ENCODE results near the gene SLC6A7. TPM values are rescaled to one million over a fixed set of nuclear protein-coding genes. Genes with fewer than 3 reads are reported as not detected.
"Not testable (repeated sequence)": the region's sequence is repeated elsewhere in the genome, so short reads cannot be mapped to it uniquely, and the experiment has no call there.

SLC6A7 gene
- total RNA-seq, 1 donor from 2014 or later: not detected

DNA sequence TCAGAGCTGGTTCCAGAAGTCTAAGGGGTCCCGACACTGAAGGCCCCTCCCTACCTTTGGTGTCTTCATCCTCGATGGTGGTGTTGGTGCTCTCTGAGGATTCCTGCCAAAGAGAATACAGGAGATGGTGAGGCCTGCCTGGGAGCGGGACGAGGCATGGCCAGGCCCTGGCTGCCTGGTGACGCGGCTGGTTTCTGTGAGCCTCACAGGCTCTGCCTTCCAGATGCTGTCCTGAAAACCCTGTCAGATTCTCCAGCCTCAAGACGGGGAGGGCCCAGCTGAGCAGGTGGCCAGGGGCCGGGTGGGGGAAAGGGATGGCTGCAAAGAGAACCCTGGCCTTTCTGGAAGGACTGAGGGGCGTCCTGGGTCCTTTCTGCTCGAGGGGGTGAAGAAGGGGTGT is 48.8 kb downstream of the SLC6A7 start:
- intact Hi-C loops (cut with micrococcal nuclease): no loop called here

DNA sequence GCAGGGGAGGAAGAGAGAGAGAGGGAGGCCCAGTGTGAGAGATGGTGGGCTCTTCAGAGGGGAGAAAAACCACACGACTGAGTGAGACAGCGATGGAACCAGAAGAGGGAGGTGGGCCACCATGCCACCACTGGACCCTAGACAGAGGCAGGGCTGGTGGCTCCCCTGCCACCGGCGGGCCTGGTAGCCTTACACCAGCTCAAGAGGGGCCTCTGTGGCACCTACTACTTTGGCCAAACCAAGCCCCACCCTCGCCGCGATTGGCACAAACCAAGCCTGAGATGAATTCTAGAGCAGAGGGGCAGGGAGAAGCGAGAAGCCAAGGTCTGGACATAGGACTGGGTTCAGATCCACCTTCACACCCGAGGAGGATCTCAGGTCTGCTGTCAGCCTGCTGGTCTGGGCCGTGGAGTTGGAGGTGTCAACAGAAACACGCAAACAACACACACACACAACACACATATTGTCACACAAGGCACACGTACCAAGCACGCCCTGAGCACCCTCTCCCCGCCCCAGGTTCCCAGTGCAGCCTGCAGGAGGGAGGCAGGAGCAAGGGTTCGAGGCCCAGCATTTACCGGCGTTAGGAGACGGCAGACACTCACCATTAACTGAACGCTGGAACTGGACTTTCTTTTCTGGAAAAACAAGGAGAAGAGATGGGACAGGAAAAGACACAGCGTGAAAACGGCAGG is 49.4 kb downstream of the SLC6A7 start:
- intact Hi-C loops (cut with micrococcal nuclease): no loop called here

DNA sequence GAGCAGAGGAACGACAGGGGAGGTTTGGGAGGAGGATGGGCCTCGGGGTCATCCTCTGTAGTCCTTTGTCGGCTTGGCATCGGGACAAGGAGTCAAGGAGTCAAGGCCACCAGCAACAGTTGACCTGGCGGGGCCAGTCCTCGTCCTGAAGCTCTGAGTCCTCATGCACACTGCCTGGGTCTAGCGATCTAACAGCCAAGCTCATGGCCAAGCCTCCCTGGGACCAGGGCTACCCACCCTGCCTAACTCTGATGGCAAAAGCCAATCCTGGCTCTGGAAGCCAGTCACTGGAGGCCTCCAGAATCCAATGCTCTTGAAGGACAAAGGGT is 49.9 kb downstream of the SLC6A7 start:
- intact Hi-C loops (cut with micrococcal nuclease): no loop called here

DNA sequence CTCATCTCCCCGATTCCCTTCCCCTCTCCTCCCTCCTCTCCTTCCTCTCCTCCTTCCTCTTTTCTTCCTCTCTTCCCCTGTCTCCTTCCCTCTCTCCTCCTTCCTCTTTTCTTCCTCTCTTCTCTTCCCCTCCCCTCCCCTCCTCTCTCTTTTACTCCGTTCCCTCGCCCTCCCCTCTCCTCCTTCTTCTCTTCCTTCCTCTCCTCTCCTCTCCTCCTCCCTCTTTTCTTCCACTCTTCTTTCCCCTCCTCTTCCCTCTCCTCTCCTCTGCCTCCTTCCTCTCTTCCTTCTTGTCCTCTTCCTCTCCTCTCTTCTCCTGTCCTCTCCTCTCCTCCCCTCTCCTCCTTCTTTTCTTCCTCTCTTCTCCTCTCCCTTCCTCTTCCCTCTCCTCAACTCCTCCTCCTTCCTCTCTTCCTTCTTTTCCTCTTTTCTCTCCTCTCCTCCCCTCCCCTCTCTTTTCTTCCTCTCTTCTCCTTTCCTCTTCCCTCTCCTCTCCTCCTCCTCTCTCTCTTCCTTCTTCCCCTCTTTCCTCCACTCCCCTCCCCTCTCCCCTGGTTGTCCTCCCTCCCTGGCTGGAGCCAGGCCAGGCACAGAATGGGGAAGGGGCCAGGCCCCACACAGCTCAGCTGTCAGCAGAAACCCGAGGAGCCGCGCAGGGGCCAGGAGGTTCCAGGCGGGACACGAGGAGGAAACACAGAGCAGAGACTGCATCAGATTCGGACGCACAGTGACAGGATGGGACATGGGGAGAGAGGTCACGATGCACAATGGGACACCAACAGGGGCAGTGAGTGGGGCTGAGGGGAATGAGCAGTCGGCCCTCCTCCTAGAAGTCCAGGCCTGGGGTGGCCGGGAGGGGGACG is 51.7 kb downstream of the SLC6A7 start:
- intact Hi-C loops (cut with micrococcal nuclease): no loop called here

DNA sequence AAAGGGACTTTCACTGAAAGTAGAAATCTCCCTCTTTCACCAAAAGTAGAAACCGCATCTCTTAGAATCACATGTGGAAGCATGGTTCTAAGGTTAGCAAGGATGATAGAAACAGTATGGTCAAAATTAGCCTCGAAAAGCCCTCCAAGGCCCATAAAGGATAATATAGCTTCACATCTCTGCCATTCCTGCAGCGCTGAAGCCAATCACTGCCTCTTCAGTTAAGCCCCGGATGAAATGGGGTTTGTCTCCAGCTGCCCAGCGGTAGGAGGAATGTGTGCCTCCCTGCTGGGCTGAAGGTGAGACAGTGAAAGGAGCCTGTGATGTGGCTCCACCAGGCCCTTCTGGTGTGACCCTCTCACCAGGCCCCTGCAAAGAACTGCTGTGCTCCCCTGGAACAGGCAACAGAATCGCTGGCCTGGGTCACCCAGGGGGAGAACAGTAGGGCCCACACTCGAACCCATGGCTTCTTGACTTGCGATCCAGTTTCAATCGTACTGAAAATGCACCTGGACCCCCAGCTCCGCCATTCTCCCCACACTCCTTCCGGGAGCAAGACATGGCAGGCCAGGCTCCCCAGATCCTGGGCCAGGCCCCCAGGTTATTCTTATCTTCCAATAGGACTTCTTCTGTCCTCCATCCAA is 52.5 kb downstream of the SLC6A7 start:
- intact Hi-C loops (cut with micrococcal nuclease): no loop called here

DNA sequence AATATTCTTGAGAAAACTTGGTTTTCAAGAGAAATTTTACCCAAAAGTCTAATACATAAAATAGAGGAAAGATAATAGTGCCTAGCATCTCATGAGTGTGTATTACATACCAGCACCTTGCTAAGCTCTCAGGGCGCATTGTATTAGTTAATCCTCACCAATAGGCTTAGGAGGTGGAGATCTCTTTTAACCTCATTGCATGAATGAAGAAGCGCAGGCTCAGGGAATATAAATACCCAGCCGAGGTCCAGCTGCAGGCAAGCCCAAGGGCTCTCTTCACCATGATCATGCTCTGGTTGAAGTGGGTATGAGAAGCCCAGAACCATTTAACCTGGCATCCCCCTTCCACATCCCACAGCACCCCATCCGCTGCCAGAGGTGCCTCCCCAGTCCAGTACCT is 53.7 kb downstream of the SLC6A7 start:
- intact Hi-C loops (cut with micrococcal nuclease): no loop called here

DNA sequence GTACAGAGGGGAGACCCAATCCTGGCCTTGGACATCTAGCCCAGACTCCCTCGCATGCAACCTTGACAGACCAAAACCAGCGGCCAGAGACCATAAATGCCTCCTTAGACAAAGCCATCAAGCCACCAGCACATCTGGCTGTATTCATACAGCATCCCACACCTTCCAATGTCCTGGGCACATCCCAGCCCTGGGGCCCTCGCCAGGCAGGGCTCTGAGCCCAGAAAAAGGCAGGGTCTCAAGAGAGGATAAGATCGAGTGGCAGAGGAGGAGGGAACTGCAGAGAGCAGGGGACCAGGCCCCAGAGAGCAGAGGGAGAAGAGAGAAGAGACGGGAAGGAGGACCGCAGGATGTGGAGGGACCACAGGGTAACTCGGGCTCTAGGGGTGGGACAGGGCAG is 54.3 kb downstream of the SLC6A7 start:
- intact Hi-C loops (cut with micrococcal nuclease): no loop called here

DNA sequence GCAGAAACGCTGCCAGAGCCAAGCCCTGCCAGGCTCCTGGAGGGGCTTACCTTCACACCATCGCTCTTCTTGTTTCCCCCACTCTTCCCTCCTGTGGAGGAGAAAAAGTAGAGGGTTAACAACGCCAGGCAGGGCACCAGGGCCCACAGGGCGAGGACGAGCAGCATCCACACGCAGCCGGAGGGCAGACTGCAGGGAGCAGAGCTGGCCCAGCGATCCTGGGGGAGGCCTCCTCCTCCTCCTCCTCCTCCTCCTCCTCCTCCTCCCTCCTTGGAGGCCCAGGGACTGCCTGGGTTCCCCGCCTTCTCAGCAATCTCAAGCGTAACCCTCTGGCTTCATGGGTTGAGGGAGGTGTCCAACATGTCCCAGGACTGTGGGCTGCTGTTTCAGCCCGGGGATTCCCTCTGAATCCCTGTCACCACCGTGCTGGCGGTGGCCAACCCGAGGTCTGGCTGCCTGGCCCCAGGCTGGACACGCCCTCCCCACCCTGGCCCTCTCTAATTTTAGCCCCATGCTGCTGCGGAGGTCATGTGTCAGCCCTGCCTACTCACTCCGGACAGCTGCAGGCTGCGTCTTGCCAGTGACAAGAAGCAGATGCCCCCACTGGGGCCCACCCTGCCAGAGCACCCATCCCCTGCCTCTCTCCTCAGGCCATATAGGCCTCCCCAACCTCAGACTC is 55.4 kb downstream of the SLC6A7 start:
- intact Hi-C loops (cut with micrococcal nuclease): no loop called here

DNA sequence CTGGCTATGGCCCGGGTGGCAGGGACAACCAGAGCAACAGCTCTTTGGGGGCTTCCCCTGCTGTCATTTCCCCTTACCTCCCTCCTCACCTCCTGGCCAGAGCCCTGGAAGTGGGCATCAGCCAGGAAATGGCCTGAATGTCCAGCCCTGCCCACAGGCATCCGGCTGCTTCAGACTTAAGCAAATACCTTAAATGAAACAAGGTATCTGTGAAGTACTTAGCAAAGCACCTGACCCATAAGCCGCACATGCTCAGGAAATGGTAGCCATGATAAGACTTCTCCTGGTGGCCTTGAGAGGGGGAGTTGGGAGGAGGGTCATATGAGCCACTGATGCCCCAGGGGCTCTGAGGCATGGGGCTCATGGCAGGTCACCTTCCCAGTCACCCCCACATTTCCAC is 55.9 kb downstream of the SLC6A7 start:
- intact Hi-C loops (cut with micrococcal nuclease): no loop called here

DNA sequence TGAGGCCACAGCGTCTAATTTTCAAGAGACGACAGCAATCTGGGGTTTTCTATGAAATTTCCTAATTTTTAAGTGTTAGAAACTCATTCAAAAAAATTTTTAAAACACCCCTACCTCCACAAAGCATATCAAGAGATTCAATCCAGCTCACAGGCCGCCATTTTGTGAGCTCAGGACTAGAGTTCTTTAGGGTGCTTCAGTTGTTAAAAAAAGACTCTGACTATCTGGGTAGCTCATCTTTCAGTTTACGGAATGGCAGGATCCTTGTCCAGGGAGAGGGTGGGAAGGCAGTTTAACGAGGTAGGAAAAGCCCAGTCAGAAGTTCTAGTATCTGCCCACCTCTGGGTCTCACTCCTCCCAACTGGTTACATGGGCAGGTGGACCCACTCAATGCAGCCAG is 56.6 kb downstream of the SLC6A7 start:
- intact Hi-C loops (cut with micrococcal nuclease): no loop called here

DNA sequence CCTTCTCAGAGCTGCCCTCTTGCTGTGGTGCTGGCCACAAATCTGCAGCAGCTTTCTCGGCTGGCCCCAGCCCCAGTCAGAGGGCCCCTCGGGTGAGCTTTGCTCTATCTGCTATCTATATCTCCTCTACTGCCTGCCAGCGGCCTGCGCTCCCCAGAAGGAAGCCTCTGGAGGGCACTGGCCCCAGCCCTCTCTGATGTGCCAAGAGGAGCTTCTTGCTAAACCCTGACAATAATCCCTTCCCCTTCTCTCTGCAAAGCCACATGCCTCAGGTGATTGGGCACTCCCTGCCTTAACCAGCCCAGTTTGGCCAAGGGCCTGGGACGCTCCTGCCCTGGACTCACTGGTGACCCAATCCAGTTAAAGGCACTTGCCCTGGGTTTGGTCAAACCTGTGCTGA is 57.0 kb downstream of the SLC6A7 start:
- intact Hi-C loops (cut with micrococcal nuclease): no loop called here

DNA sequence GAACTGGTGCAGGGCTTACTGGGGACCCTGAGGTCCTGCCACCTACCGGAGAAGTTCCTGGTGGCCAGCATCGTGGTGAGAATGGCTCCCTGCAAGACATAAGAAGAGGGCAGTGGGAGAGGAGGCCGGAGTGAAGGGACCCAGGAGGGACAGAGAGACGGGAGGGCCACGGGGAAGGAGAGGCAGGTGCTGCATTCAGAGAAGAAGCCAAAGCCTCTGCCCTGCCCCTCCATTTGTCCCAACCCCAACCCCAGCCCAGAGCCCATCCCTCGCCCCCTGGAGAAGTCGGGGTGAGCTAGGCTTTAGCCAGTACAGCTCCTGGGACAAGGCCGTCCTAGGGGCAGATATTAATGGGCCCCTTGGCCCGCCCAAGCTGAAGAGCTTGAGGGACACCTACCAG is 57.9 kb downstream of the SLC6A7 start:
- intact Hi-C loops (cut with micrococcal nuclease): no loop called here

DNA sequence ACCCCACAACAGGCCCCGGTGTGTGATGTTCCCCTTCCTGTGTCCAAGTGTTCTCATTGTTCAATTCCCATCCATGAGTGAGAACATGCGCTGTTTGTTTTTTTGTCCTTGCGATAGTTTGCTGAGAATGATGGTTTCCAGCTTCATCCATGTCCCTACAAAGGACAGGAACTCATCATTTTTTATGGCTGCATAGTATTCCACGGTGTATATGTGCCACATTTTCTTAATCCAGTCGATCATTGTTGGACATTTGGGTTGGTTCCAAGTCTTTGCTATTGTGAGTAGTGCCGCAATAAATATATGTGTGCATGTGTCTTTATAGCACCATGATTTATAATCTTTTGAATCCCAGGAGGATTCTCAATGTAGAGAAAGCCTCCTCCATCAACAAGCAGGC is 58.6 kb downstream of the SLC6A7 start:
- intact Hi-C loops (cut with micrococcal nuclease): not testable (repeated sequence)

DNA sequence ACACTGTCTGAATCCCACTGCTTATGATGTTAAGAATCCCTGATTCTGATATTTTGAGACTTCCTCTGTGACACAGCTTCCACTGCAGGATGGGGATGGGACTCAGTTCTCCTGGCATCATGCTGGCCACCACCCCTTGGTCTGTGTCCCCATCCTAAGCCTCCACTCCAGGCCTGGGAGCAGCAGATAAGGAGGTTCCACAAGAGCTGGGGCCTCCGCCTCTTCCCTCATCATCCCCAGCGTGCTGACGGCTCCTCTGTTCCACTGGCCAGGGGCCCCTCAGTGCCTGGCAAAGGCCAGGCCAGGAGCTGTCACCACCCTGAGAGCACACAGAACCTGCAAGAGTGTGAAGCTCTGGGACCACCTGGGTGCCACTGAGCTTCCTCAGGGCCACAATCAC is 59.1 kb downstream of the SLC6A7 start:
- intact Hi-C loops (cut with micrococcal nuclease): no loop called here

DNA sequence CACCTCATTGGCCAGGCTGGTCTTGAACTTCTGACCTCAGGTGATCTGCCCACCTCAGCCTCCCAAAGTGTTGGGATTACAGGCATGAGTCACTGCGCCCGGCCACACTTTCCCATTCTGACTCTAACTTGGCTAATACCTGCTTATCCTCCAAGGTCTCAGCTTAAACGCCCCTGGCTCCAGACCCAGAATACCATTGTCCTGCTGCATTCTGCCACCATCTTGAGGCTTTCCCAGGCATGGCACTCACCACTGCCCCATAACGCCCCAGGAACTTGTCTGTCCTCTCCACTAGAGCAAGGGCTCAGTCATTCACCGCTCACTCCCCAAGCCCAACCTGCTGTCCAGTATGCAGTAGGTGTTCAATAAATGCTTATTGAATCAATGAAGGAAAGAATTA is 59.9 kb downstream of the SLC6A7 start:
- intact Hi-C loops (cut with micrococcal nuclease): no loop called here

DNA sequence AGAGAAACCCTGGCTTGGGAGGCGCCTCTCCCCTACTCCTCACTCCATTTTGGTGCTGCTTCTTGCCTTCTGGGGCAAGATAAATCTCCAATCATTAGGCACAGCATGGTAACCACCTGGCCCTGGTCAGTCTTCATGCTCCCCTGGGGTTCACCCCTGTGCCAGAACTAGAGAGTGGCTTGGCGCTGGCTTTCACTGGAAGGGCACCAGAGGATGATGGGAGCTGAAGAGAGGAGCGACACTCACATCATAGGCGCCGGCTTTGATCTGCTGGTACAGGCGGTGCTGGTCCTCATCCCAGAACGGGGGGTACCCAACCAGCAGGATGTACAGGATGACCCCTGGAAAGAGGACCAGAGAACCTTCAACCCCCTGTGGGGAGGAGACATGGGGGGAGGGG is 61.6 kb downstream of the SLC6A7 start:
- intact Hi-C loops (cut with micrococcal nuclease): no loop called here

DNA sequence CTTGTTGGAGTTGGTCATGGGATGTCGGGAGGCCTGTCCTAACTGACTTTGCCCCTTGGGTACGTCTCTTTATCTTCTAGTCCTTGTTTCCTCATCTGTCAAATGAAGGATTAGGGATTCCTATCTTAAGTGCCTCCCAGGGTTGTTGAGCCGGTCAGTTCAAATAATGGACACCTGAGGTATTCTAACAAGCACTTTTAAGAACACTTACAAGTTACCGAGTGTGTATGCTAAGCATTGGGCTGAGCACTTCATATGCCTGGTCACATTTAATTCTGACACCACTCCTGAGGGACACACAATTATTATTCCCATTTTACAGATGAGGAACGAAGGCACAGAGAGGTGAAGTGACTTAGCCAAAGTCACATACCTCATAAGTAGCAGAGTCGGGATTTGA is 62.6 kb downstream of the SLC6A7 start:
- intact Hi-C loops (cut with micrococcal nuclease): no loop called here

DNA sequence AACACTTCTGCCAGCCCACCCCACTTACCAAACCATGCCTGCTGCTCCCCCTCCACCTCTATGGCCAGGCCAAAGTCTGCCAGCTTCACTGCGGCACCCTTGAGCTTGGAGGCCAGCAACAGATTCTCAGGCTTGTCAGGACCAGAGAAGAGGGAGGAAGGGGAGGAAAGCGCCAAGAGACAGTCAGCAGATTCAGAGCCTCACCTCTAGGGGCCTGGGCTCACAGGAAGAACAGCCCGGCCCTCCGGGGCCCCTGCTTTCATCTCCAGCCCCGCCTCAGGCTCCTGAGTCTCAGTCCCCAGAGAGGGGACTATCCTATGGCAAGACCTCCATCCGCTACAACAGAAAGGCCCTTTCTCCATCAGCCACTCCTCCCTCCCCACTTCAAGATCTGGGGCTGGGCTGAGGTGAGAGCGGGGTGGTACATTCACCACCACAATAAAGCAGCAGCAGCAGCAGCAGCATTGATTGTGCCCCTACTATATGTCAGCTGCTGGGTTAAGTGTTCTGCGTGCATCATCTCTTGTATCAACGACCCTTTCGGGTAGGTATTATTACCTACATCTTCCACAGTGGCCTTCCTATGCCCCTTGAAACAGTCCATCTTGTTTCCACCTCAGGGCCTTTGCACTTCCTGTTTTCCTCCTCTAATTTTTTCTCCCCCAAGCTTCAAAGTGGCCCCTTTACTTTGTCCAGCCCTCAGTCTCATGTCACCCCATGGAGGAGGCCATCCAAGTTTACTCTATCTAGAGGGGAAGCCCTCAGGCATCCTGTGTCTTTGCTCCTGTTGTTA is 63.8 kb downstream of the SLC6A7 start:
- intact Hi-C loops (cut with micrococcal nuclease): no loop called here

DNA sequence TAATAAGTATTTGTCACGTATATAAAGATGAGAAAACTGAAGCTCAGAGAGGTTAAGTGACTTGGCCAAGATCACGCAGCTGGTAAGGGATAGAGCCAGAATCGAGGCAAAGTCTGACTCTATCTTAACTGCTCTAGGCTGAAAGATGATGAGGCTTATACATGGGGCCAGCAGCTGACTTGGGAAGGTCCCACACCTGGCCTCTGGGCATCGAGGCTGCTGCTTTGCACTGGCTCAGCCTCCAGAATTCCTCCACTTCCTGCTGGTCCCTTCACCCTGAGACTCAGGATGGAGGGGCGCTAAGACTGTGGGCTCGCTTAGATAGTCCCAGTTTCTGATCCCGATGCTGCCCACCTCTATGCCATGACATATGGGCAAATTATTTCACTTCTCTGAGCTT is 64.5 kb downstream of the SLC6A7 start:
- intact Hi-C loops (cut with micrococcal nuclease): no loop called here

DNA sequence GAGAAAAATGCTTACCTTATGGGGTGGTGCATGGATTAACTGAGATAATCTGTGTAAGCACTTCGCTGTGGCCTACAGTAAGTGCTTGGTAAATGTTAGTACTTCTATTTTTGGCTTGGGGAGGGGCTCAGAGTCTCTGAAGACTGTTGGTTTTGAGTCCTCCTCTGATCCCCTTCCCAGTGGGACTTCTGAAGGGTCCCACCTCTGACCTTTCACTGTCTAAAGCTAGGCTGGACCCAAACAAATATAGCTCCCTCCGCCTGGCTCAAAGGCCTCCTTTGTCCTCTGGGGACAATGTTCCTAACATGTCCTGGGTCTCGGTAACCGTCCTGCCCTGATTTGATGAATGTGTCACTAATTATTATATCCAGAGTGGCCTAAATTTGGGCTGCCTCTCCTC is 64.9 kb downstream of the SLC6A7 start:
- intact Hi-C loops (cut with micrococcal nuclease): no loop called here
